Choroid plexus epithelial cell (primary cell): ENCODE data around the gene FBXO27.
A peak's percentile ranks its signal among the peaks of the same experiment; 100 is the strongest.

ENCODE experiments used
- DNase-seq: peaks from one replicate; pipeline ENCODE4 v3.0.0-alpha.2; 2010; ENCODE audit warnings: low read depth
- H3K4me3 ChIP-seq: 2 replicates; pipeline ENCODE4 v1.5.1; 2011; ENCODE audit warnings: low read depth, mild to moderate bottlenecking, control low read depth, low read length, moderate library complexity
- CTCF ChIP-seq: conservative IDR thresholded peaks from 2 replicates; pipeline ENCODE4 v1.5.1; 2011; ENCODE audit warnings: low read depth, mild to moderate bottlenecking, control low read depth, inconsistent platforms, low read length, moderate library complexity

Gene FBXO27

GRCh38 chr19:39024875-39025641, 7.3 kb downstream of the FBXO27 start:
- DNase-seq = no peak
- no peak overlapping the region for H3K4me3 ChIP-seq
- TF ChIP-seq CTCF = no peak

- TF ChIP-seq CTCF = no peak
- no peak for DNase-seq
- no peak overlapping the region for H3K4me3 ChIP-seq
Measured at GRCh38 chr19:39021063-39021462, 11.3 kb downstream of the FBXO27 start.

- no peak for TF ChIP-seq CTCF
- DNase-seq = no peak
- H3K4me3 ChIP-seq = no peak overlapping the region
Measured at GRCh38 chr19:39017646-39018045, 14.7 kb downstream of the FBXO27 start.

- TF ChIP-seq CTCF = no peak
- no peak for DNase-seq
Measured at GRCh38 chr19:39017026-39017425, 15.3 kb downstream of the FBXO27 start.

GRCh38 chr19:39014037-39014436, 18.3 kb downstream of the FBXO27 start:
- TF ChIP-seq CTCF = no peak

More at GRCh38 chr19:39017026-39017425, 15.3 kb downstream of the FBXO27 start:
- H3K4me3 ChIP-seq = no peak overlapping the region

GRCh38 chr19:39009001-39009400, 23.3 kb downstream of the FBXO27 start:
- H3K4me3 ChIP-seq = no peak overlapping the region
- DNase-seq = no peak

More at GRCh38 chr19:39014037-39014436, 18.3 kb downstream of the FBXO27 start:
- no peak overlapping the region for H3K4me3 ChIP-seq
- DNase-seq = peak; percentile 21

More at GRCh38 chr19:39009001-39009400, 23.3 kb downstream of the FBXO27 start:
- TF ChIP-seq CTCF = no peak
